ENCODE results near the gene DCTN2. TPM values are rescaled to one million over a fixed set of nuclear protein-coding genes. Genes with fewer than 3 reads are reported as not detected.

Gene DCTN2
- total RNA-seq, 4 donors from 2014 or later: 92.9 to 138 (median 130) TPM

DNA sequence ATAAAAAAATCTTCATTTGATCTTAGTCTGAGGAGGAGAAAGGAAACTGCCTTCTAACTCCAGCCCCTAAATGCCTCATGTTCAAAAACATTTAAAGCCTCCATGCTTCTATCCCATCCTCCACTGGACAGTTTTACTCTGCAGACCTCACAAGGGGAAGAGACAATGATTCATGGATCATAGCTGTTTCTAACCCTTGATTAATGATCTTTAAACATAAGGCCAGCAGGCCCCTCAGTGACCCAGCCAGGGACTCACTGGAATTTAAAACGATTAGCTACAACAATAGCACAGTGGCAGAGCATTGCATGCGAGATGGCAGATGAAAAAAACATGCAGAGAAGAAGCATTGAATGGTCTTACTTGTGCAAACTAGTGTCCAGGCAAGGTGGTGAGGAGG, 6.0 kb downstream of the DCTN2 start:
- no peak for DNase-seq (ENCODE audit: low spot score in 2 of 2)
- H3K27me3 ChIP-seq: no peaks in the 10 kb centered on the region
- peaks cover 3 to 34% (median 12%) of the 10 kb centered on the region in 4 donors for H3K4me1 ChIP-seq
- H3K9me3 ChIP-seq: no peaks in the 10 kb centered on the region
- 30 to 48% methylated on average over 2 of the region's 2 CpGs for WGBS, 2 donors
- no peak overlapping the region for H3K4me3 ChIP-seq
- TF ChIP-seq EP300 (IDR thresholded peaks at IDR 0.05) (no peak), POLR2A (IDR thresholded peaks at IDR 0.05) (no peak)
- TF ChIP-seq, protein P1, sequence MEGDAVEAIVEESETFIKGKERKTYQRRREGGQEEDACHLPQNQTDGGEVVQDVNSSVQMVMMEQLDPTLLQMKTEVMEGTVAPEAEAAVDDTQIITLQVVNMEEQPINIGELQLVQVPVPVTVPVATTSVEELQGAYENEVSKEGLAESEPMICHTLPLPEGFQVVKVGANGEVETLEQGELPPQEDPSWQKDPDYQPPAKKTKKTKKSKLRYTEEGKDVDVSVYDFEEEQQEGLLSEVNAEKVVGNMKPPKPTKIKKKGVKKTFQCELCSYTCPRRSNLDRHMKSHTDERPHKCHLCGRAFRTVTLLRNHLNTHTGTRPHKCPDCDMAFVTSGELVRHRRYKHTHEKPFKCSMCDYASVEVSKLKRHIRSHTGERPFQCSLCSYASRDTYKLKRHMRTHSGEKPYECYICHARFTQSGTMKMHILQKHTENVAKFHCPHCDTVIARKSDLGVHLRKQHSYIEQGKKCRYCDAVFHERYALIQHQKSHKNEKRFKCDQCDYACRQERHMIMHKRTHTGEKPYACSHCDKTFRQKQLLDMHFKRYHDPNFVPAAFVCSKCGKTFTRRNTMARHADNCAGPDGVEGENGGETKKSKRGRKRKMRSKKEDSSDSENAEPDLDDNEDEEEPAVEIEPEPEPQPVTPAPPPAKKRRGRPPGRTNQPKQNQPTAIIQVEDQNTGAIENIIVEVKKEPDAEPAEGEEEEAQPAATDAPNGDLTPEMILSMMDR (IDR thresholded peaks at IDR 0.05): no peak
- no peak overlapping the region for H3K27ac ChIP-seq
- H3K36me3 ChIP-seq: peaks cover 0 to 67% (median 0%) of the 10 kb centered on the region in 3 donors

- Histone ChIP-seq H3K4me3 (no peak overlapping the region), H3K9me3 (no peaks in the 10 kb centered on the region), H3K4me1 (peaks cover 0 to 23% (median 1%) of the 10 kb centered on the region in 4 donors), H3K27ac (no peak overlapping the region), H3K27me3 (no peaks in the 10 kb centered on the region), H3K36me3 (peaks cover 0 to 85% (median 0%) of the 10 kb centered on the region in 3 donors)
- TF ChIP-seq, protein P1 (IDR thresholded peaks at IDR 0.05): no peak
- TF ChIP-seq POLR2A (IDR thresholded peaks at IDR 0.05): no peak
- TF ChIP-seq EP300 (IDR thresholded peaks at IDR 0.05): no peak
- DNase-seq (ENCODE audit: low spot score in 2 of 2): no peak
- WGBS, 2 donors: 81% methylated on average over 5 of the region's 5 CpGs
These were observed 7.7 kb downstream of the DCTN2 start for GRCh38 chr12:57539134-57539768.

- H3K4me3 ChIP-seq: no peak overlapping the region
- WGBS, 2 donors: 95 to 100% methylated on average over 1 of the region's 1 CpG
- H3K9me3 ChIP-seq: no peaks in the 10 kb centered on the region
- no peak overlapping the region for H3K27ac ChIP-seq
- peaks cover 0 to 12% (median under 1%) of the 10 kb centered on the region in 4 donors for H3K4me1 ChIP-seq
- H3K36me3 ChIP-seq: peaks cover 6 to 90% (median 15%) of the 10 kb centered on the region in 3 donors
- no peak for DNase-seq (ENCODE audit: low spot score in 2 of 2)
- no peaks in the 10 kb centered on the region for H3K27me3 ChIP-seq
- no peak for TF ChIP-seq POLR2A (IDR thresholded peaks at IDR 0.05)
- no peak for TF ChIP-seq EP300 (IDR thresholded peaks at IDR 0.05)
- TF ChIP-seq, protein P1 (IDR thresholded peaks at IDR 0.05): no peak
These were observed 10.4 kb downstream of the DCTN2 start for GRCh38 chr12:57536597-57536942.

DNA sequence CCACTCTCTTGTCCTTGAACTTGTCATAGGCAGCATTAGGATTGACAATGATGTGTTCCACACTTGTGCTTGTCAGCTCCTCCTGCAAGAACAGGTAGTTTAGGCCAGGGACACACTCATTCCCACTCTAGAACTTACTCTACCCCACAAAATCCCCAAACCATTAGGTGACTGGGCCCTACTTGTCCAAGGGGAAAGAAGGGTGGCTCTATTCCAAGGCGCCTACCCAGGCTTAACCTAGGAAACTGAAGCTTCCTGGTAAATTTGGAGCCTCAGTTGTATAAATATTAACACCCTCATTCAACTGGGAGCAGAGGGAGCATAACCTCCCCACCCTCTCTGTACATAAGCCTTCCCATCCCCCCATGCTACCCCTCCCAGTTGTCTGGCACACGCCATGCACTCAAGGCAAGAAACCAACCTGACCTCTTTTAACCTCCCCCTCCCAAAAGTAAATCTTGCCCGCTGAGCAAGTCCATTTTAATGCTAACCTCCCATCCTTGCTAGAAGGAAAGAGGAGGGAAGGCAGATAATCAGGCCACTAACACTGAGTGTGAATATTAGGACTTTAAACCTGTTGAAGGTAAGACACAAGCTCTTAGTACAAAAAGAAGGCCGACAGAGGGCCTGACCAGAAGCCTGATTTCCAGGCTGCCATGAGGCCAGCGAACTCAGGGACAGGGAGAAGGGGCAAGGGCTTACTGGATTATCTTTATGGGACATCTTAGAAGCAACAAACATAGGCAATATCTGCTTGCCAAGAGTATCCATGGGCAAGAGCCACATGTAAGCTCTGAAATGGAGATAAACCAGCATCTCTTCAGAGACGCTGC, 11.0 kb downstream of the DCTN2 start:
- Histone ChIP-seq H3K36me3 (peaks cover 6 to 90% (median 21%) of the 10 kb centered on the region in 3 donors), H3K4me3 (no peak overlapping the region), H3K9me3 (no peaks in the 10 kb centered on the region), H3K4me1 (peaks cover 0 to 9% (median 0%) of the 10 kb centered on the region in 4 donors), H3K27me3 (no peaks in the 10 kb centered on the region), H3K27ac (no peak overlapping the region)
- WGBS, 2 donors: 68 to 76% methylated on average over 6 of the region's 6 CpGs
- DNase-seq (ENCODE audit: low spot score in 2 of 2): no peak
- TF ChIP-seq POLR2A (IDR thresholded peaks at IDR 0.05): no peak
- TF ChIP-seq, protein P1 (IDR thresholded peaks at IDR 0.05): no peak
- TF ChIP-seq EP300 (IDR thresholded peaks at IDR 0.05): no peak

- Histone ChIP-seq H3K27me3 (no peaks in the 10 kb centered on the region), H3K4me3 (no peak overlapping the region), H3K27ac (no peak overlapping the region), H3K9me3 (no peaks in the 10 kb centered on the region), H3K4me1 (peaks cover 0 to 9% (median 0%) of the 10 kb centered on the region in 4 donors), H3K36me3 (peaks cover 6 to 90% (median 25%) of the 10 kb centered on the region in 3 donors)
- DNase-seq (ENCODE audit: low spot score in 2 of 2): no peak
- TF ChIP-seq POLR2A (IDR thresholded peaks at IDR 0.05) (no peak), EP300 (IDR thresholded peaks at IDR 0.05) (no peak)
- TF ChIP-seq, protein P1 (IDR thresholded peaks at IDR 0.05): no peak
- WGBS, 2 donors: 86 to 93% methylated on average over 3 of the region's 3 CpGs
These were observed 11.9 kb downstream of the DCTN2 start for GRCh38 chr12:57534991-57535543.
